ENCODE measurements around the gene BHLHE41.

Gene BHLHE41

DNA sequence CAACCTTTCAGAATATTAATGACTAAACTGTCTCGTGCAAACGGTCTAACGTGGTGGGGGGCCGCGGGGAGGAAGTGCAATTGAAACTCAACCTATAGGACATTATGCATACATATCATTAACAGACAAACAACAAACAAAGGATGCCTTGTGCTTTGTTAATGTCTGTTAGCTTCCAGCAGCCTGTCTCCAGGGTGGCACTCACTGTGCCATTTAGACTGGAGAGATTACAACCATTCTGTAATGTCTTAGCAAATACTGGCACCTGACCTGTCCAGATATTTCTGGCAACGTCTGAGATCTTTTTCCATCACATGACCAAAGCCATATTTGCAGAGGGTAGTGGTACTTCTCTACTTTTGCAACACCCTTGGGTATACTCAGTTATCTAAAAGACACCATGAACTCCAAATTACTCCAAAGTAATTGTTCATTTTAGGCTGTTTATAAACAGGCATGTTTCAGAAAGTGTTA, 11.6 kb downstream of the BHLHE41 start:
- DNase-seq, result no peak

DNA sequence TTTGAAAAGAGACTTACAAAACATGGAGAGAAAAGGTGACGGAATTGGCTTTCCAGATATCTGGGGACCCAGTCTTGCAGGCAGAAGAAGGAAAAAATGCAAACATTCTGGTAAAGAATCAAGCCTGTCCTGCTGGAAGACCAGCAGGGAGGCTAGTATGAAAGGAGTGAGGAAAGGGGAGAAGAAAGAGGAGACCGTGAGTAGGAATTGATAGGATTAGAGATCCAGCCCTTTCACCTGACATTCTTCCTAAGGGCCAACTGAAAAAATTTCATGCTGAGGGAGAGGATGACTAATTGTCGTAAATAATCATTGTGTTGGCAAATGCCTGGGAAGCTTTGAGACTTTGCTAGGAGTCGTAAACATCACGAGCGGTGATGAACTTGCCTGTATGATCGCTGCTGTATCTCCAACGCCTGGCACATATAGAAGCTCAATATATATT, 12.1 kb downstream of the BHLHE41 start:
- DNase-seq, result no peak

DNA sequence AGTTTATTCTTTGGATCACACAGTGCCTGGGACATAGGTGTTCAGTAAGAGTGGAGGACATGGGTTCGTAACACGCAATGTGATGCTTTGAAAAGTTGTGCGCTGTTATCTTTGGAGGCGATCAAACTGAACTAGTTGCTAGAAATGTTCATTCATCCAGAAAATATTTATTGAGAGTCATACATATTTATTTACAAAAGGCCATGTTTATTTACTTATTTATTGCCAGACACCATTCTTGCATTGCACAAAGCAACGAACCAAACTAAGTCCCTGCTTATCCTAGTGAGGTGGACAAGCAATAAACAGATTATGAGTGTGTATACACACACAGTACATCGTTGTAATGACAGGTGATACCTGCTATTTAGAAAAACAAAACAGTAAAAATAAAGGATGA, 12.6 kb downstream of the BHLHE41 start:
- no peak for DNase-seq

DNA sequence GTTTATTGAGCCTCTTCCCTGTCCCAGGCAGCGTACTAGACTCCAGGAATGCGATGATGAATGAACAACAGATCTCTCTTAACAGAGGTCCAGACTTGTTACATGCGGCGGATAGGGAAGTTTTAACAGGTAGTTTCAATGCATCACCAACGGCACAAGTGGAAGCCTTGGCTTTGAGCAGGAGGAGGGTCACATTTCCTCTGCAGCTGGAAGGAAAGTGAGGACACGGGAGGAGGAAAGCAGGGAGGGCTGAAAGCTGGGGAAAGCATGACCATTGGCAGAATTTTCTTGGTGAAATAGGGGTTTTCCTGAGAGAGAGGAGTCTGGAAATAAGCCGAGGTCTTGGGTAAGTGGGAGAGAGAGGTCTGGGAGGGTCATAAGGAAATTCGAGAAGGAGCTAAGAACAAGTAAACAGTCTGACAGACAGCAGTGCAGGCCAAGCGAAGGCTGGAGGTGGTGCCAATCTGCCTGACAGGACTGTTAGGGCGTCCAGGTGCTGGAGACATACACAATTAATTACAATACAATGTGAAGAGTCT, 15.4 kb downstream of the BHLHE41 start:
- DNase-seq, result no peak

DNA sequence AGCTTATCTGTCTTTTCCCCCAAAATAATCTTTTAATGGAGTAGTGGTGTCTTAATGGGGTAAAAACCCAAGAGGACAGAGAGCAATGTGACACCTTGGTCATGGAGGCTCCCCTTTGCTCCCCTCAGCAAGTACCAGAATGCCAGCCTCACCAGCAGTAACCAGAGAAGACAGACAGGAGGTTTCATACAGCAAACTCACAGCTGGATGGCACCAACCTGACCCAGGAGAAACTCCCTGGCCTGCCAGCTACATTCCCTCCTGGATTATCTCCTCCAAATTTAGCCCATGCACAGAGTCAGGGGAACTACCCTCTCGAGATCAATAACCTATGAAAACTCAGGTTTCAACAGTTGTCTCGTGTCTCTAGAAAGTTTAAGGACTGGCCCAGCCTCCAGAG, 15.9 kb downstream of the BHLHE41 start:
- no peak for DNase-seq

DNA sequence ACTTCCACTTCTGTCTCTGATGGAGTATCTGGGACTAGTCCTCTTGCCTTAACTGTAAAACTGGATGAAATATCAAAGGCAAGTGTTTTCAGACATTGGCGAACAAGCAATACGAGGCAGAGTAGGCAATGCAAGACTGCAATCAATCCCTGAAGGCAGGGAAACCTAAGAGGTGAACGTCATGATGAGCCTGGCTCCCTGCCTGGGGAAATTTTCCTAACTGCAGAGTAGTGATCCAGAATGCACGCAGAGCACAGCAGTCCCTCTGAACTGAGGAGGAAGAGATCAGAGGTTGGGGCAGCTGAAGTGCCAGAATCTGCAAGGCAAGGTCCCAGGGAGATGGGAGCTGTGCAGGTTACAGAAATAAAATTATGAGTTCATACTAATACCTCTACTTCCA, 18.5 kb downstream of the BHLHE41 start:
- no peak for DNase-seq

DNA sequence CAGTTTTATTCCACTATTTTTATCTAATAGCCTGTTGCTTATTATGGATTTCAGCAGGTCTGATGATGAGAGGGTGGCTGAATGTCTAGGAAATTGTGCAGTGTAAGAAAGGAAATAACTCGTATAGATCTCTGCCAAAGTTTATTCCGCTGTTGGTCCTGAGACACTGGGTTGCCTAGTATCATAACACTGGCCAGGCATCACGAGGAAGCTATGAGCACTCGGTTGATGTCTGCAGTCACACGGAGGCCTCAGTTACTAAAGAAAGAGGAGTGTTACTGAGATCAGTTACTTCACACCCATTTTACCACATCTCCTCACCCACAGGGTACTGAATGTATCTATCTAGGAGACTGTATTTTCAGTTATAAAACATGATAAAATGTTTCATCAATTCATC, 21.9 kb downstream of the BHLHE41 start:
- no peak for DNase-seq

DNA sequence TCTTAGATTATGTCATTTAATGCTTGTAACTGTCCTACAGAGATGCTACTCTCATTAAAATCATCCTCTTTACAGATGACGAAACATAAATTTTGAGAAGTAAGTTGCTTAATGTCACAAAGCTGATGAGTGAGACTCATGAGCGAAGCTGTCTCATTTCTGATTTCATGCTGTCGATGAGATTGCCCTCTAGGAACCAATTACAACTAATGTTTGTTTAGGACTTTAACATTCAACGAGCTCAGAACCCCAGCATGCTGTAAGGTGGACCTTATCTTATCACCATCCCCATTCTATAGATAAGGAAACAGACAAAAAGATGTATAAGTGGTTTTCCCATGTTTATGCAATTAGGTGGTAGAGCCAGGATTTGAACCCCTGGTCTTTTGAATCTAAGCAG, 23.1 kb downstream of the BHLHE41 start:
- no peak for DNase-seq

DNA sequence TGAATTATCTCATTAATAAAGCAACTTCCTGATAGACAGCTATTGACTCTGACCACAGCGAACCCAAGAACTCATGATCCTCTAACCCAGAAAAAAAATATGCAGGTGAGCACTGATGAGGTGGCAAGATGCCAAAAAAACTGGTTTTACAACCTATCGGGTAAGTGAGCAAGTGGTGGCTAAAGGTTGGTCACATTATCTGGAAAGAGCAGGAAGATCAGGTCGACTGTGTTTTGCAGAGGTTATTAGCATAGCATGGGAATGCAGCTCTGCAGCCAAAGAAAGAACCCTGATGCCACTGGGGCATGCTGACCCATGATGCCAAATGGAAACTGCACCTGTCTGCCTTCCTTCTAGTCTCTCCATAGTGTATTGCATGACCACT, 23.5 kb downstream of the BHLHE41 start:
- no peak for DNase-seq

DNA sequence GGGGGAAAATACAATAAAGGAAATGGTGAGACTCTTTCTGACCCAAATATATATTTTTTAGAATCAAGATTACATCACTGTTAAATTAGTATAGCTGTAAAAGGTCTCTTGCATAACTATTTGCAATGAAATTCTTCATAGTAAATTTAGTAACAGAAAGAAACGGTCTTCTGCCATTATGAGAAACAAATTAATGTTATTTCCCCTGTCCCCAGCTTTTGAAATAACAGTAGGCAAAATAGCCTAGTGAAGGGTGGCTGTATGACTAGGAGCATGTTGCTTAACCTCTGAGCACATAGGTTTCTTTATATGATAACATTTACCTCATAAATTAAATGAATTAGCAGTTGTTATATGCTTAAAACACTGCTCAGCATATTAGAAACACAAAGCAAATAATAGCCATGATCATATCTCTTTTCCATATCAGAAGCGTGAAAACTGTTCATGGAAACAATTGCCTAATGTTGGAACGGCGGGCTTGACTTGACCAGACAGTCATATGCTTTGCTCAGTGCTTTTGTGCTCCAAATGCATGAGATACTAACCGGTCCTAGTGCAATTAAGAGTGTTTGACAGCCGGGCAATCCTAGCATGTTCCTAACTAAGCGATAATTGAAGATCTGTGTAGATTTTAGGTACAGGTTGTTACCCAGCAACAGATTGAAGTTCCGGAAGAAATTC, 24.0 kb downstream of the BHLHE41 start:
- DNase-seq, result no peak

DNA sequence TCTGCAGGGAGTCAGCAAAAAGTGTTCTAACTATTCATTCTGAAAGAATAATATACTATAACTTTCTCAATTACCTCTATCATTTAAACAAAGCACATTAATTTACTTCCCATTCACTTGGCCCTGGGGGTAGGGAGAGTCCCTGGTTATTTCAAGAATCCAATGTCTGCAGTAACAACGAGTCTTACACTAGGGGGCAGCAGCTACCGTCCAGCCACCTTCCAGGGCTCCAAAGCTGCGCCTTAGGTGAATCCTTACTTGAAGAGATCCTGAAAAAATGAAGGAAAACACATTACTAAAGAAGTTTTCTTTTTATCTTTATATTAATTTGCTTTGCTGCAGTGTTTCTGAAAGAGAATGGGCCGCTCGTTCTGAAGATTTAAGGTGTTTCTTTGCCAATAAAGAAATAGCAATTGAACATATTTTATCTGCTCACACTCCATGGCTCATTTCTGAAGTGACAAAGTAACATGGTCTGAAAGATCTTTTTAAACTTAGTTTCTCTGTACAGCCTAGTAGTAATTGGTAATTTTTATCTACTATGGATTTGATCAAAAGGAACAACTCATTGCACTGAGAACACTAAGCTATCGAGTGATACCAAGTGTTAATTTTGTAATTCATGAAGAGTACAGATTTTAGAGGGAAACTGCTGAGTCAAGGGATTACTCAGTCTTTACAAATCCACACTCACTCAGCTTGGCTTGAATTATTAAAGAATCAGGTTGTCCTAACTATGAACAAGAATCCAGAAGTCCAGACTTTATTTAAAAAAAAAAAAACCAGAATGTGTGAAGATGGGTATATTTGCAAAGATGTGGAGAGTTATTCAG, 27.6 kb downstream of the BHLHE41 start:
- DNase-seq, result peak; percentile 44

DNA sequence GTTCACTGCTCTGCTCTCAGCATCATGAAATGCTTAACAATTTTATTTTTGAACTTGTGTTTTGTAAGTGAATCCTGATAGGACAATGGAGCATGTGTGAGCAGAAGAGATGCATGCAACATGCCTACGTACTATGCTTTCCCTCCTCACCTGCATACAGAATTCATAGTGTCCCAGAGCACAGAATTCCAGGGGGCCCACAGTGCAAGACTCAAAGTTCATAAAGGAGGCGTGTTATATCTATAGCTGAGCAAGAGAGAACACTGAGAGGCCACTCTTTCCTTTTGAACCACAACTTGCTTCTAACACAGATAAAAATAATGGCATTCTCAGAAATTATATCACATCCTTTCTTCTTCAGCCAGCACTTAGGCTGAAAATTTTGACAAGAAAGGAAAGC, 28.8 kb downstream of the BHLHE41 start:
- no peak for DNase-seq

DNA sequence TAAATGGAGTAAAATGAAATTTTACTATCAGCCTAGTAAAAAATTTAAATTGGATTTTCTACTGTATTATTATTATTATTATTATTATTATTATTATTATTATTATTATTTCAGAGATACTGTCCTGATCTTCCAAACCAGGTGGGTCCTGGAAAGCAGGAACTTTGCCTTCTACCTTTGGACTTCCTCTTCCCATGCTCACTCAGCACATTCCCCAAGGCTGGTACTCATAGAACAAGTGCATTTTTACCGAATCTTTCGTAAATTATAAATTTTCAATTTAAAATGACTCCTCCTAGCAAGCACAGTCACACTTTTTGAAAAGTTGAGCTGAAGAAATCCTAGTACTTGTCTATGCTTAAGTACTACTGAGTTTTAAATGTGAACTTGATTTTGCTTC, 29.7 kb downstream of the BHLHE41 start:
- no peak for DNase-seq

DNA sequence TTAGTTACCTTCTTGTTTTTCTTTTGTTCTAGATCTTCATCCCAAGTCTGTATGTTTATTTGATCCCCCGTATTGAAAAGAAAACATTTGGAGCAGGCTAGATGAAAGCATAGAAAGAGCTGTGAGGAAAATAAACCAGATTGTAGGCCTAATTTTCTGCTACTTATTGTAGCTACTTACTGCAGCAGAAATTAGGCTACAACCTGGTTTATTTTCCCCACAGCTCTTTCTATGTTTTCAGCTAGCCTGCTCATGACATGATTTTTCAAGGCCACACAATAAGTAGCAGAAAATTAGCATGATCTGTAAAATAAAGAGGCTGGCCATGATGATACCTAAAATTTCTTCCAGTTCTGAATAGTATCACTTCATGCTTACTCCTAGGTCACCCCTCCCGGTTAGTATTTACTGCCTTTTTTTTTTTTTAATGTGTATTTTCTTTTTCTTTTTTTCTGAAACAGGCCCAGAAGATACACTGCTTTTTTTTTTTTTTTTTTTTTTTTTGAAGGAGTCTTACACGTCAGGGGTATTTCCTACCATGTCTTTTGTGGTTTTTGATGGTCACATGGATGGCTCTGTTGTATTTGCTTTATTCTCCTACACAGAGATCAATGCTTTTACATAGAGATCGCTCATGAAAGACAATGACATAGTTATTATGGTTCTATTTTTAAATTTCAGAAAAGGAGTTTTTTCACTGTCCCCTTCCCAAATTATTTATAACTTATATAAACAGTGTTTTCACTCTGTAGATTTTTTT, 32.3 kb downstream of the BHLHE41 start:
- DNase-seq, result no peak

DNA sequence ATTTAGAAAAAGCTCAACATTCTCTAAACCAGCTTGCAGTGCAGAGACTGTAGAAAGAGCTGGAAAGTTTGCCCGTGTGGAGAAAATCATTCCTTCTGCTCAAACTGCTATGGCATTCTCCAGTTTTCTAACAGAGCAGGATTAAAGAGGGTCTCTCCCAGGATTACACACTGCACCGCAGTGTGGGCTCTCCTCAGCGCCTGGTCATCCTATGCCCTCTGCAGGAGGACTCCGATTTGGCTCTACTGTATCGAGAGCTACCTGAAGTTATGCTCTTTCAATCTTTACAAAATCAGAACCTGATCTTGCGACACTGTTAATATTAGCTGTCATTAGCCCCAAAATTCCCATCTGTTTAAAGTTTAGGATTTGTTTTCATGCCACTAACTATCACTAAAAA, 33.0 kb downstream of the BHLHE41 start:
- DNase-seq, result no peak

DNA sequence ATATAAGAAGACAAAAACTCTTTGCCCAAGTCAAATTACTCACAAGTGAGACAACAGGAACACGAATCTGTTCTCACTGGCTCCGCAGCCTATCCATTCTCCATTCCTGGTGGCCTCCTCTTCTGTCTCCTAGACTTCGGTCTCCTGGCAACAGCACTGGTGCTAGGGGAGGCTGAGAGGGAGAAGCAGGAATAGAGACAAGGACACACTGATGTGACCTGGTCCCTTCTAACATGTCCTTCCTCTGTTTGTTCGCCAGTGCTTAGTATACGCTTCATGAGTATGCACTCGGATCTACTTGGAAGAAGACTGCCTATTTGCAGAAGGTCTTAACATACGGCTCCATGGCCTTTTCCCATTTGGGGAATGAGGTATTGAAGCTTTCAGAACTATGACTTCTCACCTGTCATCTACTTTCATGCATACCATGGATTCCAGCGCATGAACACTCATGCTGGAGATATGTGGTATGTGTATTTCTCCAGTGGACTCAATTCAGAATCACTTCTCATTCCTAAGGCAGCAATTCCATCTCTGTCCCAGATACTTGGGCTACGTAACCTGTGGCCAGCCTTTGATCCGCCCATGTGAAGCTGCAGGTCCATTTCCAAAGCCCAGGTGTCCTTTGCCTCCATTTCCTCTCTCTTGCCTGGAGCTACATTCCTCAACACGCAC, 33.9 kb downstream of the BHLHE41 start:
- DNase-seq, result no peak

DNA sequence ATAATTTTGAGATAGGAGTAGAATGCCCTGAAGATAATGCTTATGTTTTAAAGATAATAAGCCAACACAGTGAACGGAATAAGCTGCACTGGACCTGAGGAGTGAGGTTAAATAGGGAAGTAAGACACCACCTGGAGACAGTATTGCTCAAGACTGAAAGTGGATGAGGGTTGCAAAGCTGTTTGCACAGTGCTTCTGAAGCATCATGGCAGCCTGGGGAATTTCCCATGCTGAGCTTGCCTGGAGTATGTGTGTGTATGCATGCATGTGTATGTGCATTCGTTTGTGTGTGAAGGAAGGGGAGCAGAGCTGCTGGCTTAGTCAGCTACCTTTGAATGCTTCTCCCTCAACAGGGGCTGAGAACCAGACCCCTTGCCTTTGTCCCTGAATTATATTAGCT, 35.8 kb downstream of the BHLHE41 start:
- DNase-seq, result no peak

DNA sequence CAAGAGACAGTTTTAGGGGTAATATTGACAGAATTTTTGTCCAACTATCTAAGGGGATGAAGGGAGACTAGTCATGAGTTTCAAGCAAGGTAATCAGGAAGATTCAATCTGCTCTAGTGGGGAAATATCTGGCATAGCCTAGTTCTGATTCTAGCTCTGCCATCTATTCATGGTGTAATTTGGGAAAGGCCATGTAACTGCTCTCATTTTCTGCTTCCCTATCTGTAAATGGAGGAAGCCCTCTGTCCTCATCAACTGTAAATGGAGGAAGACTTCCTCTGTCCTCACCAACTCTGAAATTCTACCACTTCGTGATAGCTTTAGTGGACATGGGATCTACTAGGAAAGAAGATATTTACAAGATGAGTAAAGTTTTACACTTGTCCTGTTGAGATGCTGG, 37.9 kb downstream of the BHLHE41 start:
- no peak for DNase-seq

DNA sequence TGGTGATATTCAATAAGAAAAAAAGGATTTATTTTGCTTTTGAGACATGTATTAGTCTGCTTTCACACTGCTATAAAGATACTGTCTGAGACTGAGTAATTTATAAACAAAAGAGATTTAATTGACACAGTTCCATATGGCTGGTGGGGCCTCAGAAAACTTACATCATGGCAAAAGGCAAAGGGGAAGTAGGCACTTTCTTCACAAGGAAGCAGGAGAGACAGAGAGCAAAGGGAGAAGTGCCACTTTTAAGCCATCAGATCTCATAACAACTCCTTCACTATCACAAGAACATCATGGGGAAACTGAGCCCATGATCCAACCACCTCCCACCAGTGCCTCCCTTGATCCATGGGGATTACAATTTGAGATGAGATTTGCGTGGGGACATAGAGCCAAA, 43.9 kb downstream of the BHLHE41 start:
- DNase-seq, result no peak

DNA sequence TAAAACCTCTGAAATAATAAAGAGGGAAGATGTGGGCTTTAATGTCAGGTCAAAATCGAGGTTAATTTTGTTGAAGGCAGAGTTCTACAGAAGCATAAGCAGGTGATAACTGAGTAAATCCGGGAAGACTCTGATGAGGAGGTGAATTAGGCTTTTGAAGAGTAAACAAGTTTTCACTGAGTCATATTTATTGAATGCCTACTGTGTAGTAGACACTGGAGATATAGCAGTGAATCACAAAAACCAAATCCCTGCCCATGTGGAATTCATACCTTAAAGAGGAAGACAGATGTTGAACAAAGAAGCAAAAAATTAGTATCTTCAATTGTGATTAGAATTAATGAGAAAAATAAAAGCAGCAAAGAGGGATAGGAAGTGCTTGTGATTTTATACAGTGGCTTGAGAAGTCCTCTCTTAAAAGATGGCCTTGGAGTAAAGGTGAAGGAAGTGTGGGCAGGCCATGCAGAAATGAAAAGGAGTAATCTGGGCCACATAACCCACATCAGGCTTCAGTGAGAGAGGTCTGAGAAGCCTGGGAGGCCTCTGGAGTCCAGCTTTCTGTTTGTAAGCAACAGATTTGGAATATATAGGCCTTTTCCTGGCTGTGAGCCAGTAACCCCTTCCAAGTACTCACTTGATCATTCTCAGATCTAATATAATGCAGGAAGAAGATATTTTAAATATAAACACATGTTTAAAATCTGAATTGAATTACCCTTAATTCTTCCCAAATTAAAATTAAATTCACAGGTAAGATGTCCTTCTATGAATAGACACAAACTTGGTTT, 46.7 kb downstream of the BHLHE41 start:
- DNase-seq, result no peak

All from NCI-H1694 treated with DMSO at 0.1 percent for 48 hours (cell line).